T-helper 1 cell treated with Interleukin-12 subunit alpha and Interleukin-12 subunit beta and Interleukin-4 antibody, amounts not matched to agents 30 ng/mL and 1 ng/mL, for 36 hours (primary cell): Measurements from ENCODE around the gene FLT1. TPM values are rescaled to one million over a fixed set of nuclear protein-coding genes. Genes with fewer than 3 reads are reported as not detected.

ENCODE experiments used
- intact Hi-C: fragments of 100-400 bp; cut with micrococcal nuclease; formaldehyde crosslinking; loops from one replicate; pipeline ENCODE4 v1.15.1; 2024
- total RNA-seq: library from RNA; stranded (reverse); gene quantifications from 2 replicates; pipeline ENCODE4 v1.2.3, GENCODE V29; 2022

FLT1 gene, protein sequence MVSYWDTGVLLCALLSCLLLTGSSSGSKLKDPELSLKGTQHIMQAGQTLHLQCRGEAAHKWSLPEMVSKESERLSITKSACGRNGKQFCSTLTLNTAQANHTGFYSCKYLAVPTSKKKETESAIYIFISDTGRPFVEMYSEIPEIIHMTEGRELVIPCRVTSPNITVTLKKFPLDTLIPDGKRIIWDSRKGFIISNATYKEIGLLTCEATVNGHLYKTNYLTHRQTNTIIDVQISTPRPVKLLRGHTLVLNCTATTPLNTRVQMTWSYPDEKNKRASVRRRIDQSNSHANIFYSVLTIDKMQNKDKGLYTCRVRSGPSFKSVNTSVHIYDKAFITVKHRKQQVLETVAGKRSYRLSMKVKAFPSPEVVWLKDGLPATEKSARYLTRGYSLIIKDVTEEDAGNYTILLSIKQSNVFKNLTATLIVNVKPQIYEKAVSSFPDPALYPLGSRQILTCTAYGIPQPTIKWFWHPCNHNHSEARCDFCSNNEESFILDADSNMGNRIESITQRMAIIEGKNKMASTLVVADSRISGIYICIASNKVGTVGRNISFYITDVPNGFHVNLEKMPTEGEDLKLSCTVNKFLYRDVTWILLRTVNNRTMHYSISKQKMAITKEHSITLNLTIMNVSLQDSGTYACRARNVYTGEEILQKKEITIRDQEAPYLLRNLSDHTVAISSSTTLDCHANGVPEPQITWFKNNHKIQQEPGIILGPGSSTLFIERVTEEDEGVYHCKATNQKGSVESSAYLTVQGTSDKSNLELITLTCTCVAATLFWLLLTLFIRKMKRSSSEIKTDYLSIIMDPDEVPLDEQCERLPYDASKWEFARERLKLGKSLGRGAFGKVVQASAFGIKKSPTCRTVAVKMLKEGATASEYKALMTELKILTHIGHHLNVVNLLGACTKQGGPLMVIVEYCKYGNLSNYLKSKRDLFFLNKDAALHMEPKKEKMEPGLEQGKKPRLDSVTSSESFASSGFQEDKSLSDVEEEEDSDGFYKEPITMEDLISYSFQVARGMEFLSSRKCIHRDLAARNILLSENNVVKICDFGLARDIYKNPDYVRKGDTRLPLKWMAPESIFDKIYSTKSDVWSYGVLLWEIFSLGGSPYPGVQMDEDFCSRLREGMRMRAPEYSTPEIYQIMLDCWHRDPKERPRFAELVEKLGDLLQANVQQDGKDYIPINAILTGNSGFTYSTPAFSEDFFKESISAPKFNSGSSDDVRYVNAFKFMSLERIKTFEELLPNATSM (N-terminal part only)
- 3.4 and 3.9 TPM in 2 replicates for total RNA-seq

DNA sequence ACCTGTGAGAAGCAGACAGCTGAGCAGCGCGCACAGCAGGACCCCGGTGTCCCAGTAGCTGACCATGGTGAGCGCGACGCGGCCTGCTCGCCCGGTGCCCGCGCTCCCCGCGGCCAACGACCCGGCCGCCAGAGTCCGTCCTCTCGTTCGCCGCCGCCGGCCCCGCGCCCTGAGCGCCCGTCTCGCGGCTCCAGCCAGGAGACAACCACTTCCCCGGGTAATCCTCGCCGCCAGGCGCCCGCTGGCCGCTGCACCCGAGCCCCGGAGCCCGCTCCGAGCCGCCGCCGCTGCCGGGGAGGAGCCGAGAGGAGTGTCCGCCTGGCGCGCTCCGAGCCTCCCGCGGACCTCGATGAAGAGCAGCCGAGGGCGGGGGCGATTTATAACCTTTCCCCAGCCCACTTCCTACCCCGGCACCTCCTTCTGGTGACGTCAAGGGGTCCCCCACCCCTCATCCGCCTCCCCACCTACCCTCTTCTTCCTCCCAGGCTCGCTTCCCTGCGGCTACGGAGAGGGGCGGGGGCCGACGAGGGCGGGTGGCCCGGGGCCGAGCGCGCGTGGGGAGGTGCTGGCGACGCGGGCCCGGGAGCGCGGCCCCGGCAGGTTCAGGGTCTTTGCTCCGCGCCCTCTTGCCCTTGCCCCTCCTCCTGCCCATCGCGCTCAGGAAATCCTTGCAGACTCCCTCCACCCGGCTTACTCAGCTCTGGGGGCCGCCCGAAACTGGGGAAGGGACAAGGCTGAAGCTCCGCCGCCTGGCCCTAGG lies at the start of gene FLT1:
Gene FLT1 (minus strand): TSS at position 351 of the 760 bp plus-strand sequence. CDS start 285 bp downstream, at position 66.
- intact Hi-C loops, result loop anchor here (5.0 to 10.0 kb wide), 3 partner anchors 37 to 222 kb away; partner anchors contain the start of gene SLC46A3

DNA sequence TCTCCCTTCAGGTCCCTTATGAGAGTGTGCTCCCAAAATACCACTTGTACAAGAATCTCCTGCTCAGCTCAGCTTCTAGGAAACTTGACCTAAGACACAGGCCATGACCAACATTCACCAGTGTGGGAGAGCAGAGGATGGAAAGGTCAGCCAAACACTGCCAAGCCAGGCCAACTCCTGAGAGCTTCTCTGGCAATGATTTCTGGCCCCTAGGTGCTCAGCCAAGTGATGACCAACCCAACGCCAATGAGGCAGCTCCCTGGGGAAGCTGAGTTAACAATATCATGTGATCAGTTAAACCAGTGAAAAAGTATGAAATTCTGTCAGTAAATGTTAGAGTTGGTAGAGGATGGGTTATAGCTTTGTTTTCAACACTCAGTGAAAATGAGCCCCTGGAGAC lies 49.1 kb upstream of the FLT1 start:
- intact Hi-C loops, result no loop called here

DNA sequence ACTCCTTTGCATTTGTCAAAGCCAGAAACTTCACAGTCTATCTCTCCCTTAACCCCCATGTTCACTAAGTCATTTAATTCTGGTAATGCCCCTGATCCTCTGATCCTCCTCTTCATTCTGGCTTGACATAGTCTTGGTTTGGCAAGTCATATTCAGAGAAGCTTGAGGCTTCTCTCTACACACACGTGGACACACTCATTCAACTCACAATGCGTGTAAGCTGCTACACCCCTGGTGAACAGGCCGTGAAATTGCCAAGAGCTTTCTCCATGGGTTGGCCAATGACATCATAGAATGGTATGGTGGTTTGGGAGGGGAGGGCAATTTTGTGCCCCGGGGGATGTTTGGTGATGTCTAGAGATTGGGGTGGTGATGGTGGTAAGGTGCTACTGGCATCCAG lies 47.9 kb upstream of the FLT1 start:
- intact Hi-C loops, result no loop called here

DNA sequence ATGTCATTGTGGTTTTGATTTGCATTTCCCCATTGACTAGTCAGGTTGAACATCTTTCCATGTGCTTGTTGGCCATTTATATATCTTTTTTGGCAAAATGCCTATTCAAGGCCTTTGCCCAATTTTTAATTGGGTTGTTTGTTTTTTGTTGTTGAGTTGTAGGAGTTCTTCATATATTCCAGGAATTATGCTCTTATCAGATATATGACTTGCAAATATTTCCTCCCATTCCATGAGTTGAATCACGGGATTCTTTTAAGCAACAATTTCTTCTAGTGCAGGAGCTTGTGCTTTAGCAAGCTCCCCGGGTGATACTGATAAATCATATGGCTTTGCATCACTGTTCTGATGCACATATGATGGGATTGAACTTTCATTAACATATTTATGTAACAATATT lies 47.0 kb upstream of the FLT1 start:
- intact Hi-C loops, result no loop called here

DNA sequence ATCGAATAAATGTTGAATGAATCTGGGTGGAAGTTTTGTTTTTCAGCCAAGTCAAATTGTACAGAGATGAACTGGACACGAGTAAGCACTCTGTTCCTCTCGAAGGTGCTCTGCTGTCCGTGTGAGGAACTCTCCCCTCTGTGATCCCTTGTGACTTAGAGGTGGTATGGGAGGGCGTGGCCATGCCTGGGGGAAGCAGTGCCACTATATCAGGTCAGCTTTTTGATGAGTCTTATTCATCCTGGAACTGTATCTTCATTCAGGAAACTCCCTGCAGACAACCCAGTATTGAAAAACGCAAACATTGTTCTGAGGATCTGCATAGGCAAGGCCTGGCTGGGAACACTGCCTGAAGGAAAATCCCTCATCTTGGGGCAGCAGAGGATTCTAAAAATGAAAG lies 45.7 kb upstream of the FLT1 start:
- intact Hi-C loops, result no loop called here

DNA sequence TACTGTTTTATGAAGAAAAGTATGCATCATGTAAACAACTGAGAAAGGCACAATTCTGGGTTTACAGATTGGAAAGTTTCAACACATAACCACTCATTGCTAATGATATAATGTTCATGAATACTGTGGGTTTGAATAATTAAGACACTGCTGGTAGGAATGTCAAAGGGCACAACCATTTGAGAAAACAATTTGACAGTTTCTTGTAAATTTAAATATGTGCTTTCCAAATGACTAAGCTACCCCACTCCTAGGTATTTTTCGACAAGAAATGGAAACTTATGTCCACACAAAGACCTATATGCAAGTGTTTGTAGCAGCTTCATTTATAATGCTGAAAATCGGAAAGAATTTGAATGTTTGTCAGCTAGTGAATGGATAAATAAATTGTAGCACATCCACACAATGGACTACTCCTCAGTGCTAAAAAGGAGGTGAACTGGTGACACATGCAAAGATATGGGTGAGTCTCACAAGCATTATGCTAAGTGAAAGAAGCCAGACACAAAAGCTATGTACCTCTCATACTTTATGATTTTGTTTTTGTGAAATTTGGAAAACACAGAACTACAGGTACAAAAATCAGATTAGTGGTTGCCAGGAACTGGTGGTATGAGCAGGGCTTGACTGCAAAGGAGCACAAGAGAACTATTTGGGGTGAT lies 44.8 kb upstream of the FLT1 start:
- intact Hi-C loops, result no loop called here

DNA sequence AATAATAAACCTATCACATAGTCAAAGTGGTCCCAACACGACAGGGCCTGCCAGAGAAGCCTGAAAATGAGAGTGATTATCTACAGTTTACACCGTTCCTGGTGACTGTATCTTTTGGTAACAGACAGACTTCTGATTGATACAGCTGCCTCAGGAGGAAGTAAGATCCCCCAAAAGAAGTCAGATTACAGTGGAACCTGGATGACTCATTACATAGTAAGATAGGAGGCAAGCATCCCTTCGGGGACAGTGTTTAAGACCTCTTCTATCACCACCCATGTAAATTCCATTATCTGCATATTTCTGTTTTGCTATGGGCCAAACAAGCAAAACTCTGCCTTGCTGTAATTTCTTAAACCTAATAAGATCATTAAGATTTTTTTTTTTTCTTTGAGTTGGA lies 44.0 kb upstream of the FLT1 start:
- intact Hi-C loops, result no loop called here

DNA sequence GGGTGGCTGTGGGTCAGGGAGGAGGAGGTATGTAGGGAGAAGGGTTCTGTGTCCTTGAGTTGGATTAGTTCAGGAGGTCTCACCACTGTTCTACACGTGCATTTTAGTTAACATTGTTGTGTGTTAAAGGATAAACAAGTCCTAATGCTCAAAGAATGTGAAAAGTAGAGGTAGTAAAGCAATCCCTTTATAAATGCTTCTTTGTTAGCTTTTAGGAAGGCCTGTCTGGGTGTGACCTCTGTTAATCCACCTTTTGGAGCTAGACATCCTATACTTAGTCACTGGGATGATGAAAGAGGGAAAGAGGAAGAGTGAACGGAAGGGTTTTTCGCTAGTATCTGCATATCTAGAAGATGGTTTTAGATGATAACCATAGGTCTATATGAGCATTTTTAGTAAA lies 42.2 kb upstream of the FLT1 start:
- intact Hi-C loops, result no loop called here

DNA sequence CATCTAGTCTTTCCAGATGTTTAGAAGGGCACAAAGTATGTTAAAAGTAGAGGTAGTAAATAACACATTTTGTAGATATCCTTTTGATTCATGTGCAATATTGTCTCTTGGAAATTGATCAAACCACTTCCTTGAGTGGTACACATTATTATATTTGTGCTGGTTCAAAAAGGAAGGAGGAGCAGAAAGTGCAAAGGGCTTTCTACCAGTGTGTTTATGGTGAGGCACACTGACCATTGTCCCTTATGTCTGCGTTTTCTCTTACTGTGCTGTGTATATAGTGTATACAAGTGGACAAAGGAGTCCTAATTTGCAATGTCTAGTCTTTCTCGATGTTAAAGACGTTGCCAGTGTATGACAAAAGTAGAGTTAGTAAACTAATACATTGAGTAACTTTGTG lies 41.4 kb upstream of the FLT1 start:
- intact Hi-C loops, result no loop called here

DNA sequence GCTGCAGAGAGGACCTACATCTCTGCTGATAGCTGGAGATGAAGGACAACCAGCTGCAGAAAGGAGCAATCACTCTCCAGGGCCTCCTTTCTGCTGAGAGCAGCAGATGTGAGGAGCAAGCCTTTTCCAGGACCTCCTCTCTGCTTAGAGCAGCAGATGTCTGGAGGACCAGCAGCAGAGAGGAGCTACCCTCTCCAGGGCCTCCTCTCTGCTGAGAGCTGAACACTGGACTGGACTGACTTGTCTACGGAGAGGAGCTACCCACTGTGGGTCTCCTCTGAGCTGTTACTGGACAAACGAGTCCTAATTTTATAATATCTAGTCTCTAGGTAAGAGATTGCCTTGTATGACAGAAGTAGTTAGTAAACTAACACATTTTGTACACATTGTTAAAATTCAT lies 40.8 kb upstream of the FLT1 start:
- intact Hi-C loops, result no loop called here

DNA sequence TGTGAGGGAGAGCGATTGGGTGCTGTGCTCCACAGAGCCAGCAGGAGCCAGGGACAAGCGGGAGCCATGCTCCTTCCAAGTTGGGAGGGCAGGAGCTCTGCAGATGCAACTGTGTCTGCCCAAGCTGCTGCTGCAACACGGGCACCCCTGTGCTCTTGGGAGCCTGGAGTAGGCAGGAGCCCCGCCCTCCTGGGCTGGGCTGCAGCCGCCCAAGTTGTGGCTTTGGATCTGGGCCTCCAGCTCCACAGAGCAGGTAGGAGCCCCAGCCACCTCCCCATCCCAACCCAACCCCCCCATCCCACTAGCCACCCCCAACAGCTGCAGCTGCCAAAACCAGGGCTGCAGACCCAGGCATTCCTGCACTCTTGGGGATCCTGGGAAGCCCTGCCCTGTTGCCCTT lies 39.9 kb upstream of the FLT1 start:
- intact Hi-C loops, result loop anchor here (5.0 kb wide), 1 partner anchor 38 kb away; the partner anchor contains the start of gene FLT1

DNA sequence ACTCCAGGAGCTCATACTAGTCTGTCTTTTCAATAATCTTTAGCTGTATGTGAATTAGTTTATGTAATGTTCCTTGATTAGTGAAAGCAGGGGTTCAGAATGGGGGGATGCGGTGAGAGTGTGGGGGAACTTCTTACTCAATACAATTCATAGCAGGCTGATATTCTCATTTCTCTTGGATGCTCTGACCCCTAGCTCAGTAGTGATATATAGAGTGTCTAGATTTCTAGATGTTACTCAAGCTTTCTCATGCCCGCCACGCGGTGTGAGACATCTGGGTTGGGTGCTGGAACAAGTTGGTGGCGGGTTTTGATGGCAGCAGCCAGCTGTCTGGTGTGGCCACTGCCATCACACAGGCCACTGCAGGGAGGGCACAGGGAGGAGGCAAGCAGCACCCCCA lies 39.3 kb upstream of the FLT1 start:
- intact Hi-C loops, result loop anchor here (5.0 kb wide), 1 partner anchor 37 kb away; the partner anchor contains the start of gene FLT1

DNA sequence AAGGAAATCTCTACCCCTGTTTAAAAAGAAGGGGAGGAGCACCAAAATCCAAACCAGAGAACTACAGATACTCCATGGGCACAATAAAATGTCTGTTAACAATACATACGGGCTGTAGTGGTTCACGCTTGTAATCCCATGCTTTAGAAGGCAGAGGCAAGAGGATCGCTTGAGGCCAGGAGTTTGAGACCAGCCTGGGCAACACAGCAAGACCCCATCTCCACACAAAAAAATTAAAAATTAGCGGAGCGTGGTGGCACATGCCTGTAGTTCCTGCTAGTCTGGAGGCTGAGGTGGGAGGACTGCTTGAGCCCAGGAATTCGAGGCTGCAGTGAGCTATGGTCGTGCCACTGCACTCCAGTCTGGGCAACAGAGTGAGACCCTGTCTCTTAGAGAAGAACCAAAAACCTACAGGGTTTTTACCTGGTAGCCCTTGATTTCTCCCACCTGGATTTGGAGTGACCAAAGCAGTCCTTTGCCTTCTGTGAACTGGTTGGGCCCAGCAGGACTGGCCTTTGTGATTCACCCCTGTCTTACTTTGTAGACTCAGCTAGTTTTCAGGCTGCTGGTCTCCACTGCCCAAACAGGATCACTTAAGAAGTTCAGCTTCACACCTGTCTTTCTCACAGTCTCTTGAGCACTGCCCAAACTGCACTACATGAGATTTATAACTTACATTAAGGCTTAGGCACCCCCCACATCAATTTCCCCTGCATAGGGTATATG lies 38.7 kb upstream of the FLT1 start:
- intact Hi-C loops, result loop anchor here (5.0 kb wide), 1 partner anchor 36 kb away; the partner anchor contains the start of gene FLT1

DNA sequence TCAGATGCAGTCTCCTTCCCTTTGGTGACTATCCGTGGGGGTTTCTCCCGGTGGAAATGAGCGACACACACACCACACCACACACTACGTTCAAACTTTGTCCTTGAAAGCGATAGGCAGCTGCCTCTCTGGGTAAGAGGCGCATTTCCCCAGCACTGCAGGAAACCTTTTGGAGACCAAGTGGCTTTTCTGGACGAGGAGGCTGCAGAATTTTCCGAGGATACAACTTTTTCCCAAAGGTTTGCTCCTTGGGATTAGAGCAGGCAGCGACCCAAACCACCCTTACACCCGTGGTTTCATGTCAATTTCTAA lies 38.2 kb upstream of the FLT1 start:
- intact Hi-C loops, result loop anchor here (5.0 kb wide), 1 partner anchor 36 kb away; the partner anchor contains the start of gene FLT1

DNA sequence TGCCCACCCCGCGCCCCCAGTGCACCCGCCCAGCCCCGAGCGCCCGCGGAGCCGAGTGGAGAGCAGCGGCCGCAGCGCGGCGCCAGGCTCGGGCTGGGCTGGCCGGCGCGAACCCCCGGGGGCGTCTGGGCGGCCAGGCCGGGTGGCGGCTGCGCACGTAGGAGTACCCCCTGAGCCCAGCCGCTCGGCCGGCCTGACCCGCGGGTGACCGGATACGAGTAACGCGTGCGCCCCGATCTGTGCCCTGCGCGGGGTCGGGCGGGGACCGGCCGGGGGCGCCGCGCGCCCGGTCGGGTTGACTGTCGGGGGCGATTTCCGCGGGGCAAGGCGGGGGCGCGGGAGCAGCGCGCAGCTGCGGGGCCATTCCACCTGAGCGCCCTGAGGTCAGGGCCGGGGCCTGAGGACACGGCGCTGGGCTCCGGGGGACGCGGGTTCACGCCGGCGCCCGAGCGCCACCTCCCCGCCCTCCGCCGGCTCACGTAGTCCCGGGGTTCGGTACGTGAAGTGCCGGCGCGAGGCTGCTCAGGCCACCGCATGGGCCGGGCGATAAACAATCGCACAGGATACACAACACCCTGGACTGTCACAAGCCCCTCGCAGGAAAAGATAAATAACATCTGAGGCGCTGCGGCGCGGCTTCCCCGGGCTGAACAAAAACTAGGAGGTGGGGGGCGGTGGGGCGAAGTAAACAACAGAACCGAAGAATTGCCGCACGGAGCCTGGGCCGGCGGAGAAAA lies 37.6 kb upstream of the FLT1 start:
- intact Hi-C loops, result loop anchor here (5.0 kb wide), 1 partner anchor 35 kb away; the partner anchor contains the start of gene FLT1

DNA sequence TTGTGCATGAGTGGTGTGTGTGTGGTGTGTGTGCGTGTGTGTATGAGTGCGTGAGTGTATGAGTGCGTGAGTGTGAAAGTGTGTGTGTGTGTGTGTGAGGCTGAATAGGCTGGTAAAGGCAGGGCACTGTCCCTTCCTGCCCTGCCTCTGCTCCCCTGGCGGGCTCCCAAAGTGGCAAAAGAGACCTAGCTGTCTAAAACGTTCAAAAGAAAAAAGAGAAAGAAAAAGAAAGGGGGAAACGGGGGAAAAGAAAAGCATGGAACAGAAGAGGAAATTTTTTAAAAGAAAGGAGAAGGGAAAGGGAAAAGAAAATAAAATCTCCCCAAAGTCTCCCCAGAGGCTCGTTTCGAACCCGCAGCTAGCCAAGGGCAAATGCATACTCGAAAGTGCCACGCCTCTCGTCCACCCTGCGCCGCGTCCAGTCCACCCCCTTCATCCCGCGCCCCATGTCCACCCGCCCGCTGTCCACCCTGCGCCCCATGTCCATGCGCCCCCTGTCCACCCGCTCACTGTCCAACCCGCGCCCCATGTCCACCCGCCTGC lies 37.0 kb upstream of the FLT1 start:
- intact Hi-C loops, result loop anchor here (5.0 kb wide), 1 partner anchor 35 kb away; the partner anchor contains the start of gene FLT1

DNA sequence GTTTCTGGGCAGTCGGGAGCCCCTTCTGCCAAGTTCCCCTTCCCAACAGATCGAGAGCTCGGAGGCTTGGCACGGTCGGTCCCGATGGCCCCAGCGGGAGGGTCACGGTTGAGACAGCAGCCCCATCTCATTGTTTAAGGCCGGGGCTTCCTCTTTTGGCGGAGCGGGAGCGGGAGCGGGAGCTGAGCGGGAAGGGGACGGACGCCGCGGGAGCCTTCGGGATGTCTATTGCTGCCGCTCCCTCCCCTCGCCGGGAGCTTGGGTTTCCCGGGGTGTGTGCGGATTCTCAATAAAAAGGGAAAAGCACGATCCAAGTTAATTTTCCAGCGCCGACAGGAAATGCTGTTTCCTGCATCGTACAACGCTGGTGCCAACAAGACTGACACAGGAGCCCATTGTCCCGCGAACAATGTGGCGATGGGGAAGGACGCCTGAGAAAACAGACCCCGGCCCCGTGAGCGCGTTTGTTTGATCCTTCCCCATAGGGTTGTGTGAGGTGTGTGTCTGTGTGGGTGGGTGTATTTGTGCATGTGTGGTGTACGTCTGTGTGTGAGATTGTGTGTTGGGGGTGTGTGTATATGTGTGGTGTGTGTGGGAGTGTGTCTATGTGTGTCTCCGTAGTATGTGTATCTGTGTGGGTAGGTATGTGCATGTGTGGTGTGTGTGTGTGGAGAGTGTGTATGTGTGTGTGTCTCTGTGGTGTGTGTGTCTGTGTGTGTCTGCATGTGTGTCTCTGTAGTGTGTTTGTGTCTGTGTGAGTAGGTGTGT lies 36.3 kb upstream of the FLT1 start:
- intact Hi-C loops, result loop anchor here (5.0 kb wide), 1 partner anchor 34 kb away; the partner anchor contains the start of gene FLT1
